H1 (cell line): ENCODE data around the gene FIGNL1.
"Not testable (repeated sequence)": the region's sequence is repeated elsewhere in the genome, so short reads cannot be mapped to it uniquely, and the experiment has no call there.

ENCODE experiments used
- BACH1 ChIP-seq: IDR thresholded peaks from 2 replicates; pipeline ENCODE4 v1.6.1; 2012; ENCODE audit warnings: low read length, improper control_type of control experiment
- CEBPB ChIP-seq: IDR thresholded peaks from 2 replicates; pipeline ENCODE4 v1.6.1; 2012; ENCODE audit warnings: low read depth, low read length
- GABPA ChIP-seq: IDR thresholded peaks from 2 replicates; pipeline ENCODE4 v1.6.1; 2011; ENCODE audit warnings: mild to moderate bottlenecking, low read length, moderate library complexity, borderline replicate concordance; ENCODE audit not compliant: insufficient read depth
- JUND ChIP-seq: IDR thresholded peaks from 2 replicates; pipeline ENCODE4 v1.6.1; 2011; ENCODE audit warnings: mild to moderate bottlenecking, improper control_type of control experiment, low read length
- MAFK ChIP-seq: IDR thresholded peaks from 2 replicates; pipeline ENCODE4 v1.6.1; 2012; ENCODE audit warnings: low read depth, mild to moderate bottlenecking, improper control_type of control experiment, low read length
- POLR2A ChIP-seq, 2 experiments: IDR thresholded peaks; 1 replicate in 1 of 2; 2 replicates in 1 of 2; pipeline ENCODE4 v1.6.1; 2011; ENCODE audit warnings: low read depth in 2 of 2, low read length in 2 of 2, mild to moderate bottlenecking in 2 of 2; ENCODE audit errors: control extremely low read depth in 1 of 2
- POLR2AphosphoS5 ChIP-seq: IDR thresholded peaks from 2 replicates; pipeline ENCODE4 v1.6.1; 2011; ENCODE audit warnings: low read depth, low read length
- RAD21 ChIP-seq, 2 experiments: IDR thresholded peaks in 1 of 2; conservative IDR thresholded peaks in 1 of 2; 2 replicates each; pipeline ENCODE4 v1.6.1; 2011; ENCODE audit warnings: low read depth in 2 of 2, low read length in 2 of 2, improper control_type of control experiment in 1 of 2, inconsistent platforms in 1 of 2, mild to moderate bottlenecking in 1 of 2, moderate library complexity in 1 of 2
- SIN3A ChIP-seq, 2 experiments: IDR thresholded peaks in 1 of 2; conservative IDR thresholded peaks in 1 of 2; 2 replicates each; pipeline ENCODE4 v1.6.1; 2011 to 2012; ENCODE audit warnings: low read length in 2 of 2, improper control_type of control experiment in 1 of 2, low read depth in 1 of 2, mild to moderate bottlenecking in 1 of 2
- TBP ChIP-seq: IDR thresholded peaks from 2 replicates; pipeline ENCODE4 v1.6.1; 2011; ENCODE audit warnings: low read depth, low read length, improper control_type of control experiment
- TF ChIP-seq, protein P1 (sequence below), 3 experiments: IDR thresholded peaks; 1 replicate in 2 of 3; 2 replicates in 1 of 3; pipeline versions ENCODE4 v1.5.1 to v1.6.1; 2011; ENCODE audit warnings: low read length in 3 of 3, mild to moderate bottlenecking in 3 of 3, inconsistent platforms in 2 of 3, low read depth in 1 of 3, moderate library complexity in 1 of 3; ENCODE audit not compliant: insufficient read depth in 1 of 3; ENCODE audit errors: control extremely low read depth in 1 of 3
- TF ChIP-seq, protein P2 (sequence below): IDR thresholded peaks from 2 replicates; pipeline ENCODE4 v1.6.1; 2012; ENCODE audit warnings: low read length, inconsistent platforms
- TF ChIP-seq, protein P3 (sequence below): IDR thresholded peaks from 2 replicates; pipeline ENCODE4 v1.6.1; 2011; ENCODE audit warnings: low read depth, mild to moderate bottlenecking, low read length; ENCODE audit not compliant: insufficient read depth

DNA sequence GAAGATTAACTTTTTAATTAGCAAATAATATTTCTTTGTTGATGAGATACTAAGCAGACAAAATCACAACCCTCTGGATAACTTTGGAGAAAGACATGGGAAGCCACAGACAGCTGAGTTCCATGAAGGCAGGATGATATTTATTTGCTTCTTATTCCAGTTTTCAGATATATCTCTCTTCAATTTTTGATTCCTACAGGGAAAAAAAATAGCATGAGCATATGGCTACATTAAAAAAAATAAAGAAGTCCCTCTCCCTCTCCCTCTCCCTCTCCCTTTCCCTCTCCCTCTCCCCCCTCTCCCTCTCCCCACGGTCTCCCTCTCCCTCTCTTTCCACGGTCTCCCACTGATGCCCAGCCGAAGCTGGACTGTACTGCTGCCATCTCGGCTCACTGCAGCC is 8.5 kb upstream of the FIGNL1 start:
- TF ChIP-seq, protein P1, sequence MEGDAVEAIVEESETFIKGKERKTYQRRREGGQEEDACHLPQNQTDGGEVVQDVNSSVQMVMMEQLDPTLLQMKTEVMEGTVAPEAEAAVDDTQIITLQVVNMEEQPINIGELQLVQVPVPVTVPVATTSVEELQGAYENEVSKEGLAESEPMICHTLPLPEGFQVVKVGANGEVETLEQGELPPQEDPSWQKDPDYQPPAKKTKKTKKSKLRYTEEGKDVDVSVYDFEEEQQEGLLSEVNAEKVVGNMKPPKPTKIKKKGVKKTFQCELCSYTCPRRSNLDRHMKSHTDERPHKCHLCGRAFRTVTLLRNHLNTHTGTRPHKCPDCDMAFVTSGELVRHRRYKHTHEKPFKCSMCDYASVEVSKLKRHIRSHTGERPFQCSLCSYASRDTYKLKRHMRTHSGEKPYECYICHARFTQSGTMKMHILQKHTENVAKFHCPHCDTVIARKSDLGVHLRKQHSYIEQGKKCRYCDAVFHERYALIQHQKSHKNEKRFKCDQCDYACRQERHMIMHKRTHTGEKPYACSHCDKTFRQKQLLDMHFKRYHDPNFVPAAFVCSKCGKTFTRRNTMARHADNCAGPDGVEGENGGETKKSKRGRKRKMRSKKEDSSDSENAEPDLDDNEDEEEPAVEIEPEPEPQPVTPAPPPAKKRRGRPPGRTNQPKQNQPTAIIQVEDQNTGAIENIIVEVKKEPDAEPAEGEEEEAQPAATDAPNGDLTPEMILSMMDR (IDR thresholded peaks at IDR 0.05; ENCODE audit: control extremely low read depth in 1 of 3, insufficient read depth in 1 of 3, low read depth in 1 of 3, low read length in 3 of 3), result not testable (repeated sequence)
- TF ChIP-seq POLR2AphosphoS5; CEBPB; POLR2A (IDR thresholded peaks at IDR 0.05; ENCODE audit: control extremely low read depth in 1 of 2, low read depth in 2 of 2, low read length in 2 of 2); JUND; BACH1; RAD21 (IDR thresholded peaks at IDR 0.05 in 1 of 2, conservative IDR thresholded peaks at IDR 0.05 in 1 of 2; ENCODE audit: low read depth in 2 of 2, low read length in 2 of 2); SIN3A (conservative IDR thresholded peaks at IDR 0.05 in 1 of 2, IDR thresholded peaks at IDR 0.05 in 1 of 2; ENCODE audit: low read depth in 1 of 2, low read length in 2 of 2); TBP; GABPA; MAFK: not testable (repeated sequence)
- TF ChIP-seq, protein P2, sequence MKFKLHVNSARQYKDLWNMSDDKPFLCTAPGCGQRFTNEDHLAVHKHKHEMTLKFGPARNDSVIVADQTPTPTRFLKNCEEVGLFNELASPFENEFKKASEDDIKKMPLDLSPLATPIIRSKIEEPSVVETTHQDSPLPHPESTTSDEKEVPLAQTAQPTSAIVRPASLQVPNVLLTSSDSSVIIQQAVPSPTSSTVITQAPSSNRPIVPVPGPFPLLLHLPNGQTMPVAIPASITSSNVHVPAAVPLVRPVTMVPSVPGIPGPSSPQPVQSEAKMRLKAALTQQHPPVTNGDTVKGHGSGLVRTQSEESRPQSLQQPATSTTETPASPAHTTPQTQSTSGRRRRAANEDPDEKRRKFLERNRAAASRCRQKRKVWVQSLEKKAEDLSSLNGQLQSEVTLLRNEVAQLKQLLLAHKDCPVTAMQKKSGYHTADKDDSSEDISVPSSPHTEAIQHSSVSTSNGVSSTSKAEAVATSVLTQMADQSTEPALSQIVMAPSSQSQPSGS, result not testable (repeated sequence)
- TF ChIP-seq, protein P3, sequence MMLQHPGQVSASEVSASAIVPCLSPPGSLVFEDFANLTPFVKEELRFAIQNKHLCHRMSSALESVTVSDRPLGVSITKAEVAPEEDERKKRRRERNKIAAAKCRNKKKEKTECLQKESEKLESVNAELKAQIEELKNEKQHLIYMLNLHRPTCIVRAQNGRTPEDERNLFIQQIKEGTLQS, result not testable (repeated sequence)
